CD4-positive, alpha-beta T cell (primary cell): ENCODE results near the gene SORL1. TPM values are rescaled to one million over a fixed set of nuclear protein-coding genes. Genes with fewer than 3 reads are reported as not detected.

Experiments used
- ATAC-seq: fragments of 200-7000 bp; cut with Tn5 transposase; one replicate; pipeline ENCODE4 v1.10.0; 2022; ENCODE audit warnings: mild to moderate bottlenecking; ENCODE audit not compliant: poor library complexity
- CTCF ChIA-PET: fragments of 350-600 bp; sonication (Branson Sonifier 250); formaldehyde crosslinking; loops from one replicate; lab custom pipeline; 2021; ENCODE audit warnings: antibody characterized with exemption, inconsistent platforms; lab: Charles Lee
- POLR2A ChIA-PET: fragments of 350-600 bp; sonication (Branson Sonifier 250); formaldehyde crosslinking; loops from one replicate; lab custom pipeline; 2021; ENCODE audit warnings: antibody characterized with exemption, inconsistent platforms; lab: Charles Lee
- DNase-seq, 14 experiments: peaks; one replicate each; pipeline ENCODE4 v3.0.0-alpha.2; 2013 to 2020; ENCODE audit warnings: mixed read lengths in 2 of 14
- H3K27ac ChIP-seq, 2 donors: one replicate each; pipeline versions ENCODE4 v1.5.1 to v1.7.0; 2013; ENCODE audit warnings: low read length in 2 of 2, low read depth in 1 of 2, mild to moderate bottlenecking in 1 of 2
- H3K27me3 ChIP-seq, 2 experiments: 1 replicate in 1 of 2; 2 replicates in 1 of 2; pipeline versions ENCODE4 v1.6.1 to v1.7.0; 2013; ENCODE audit warnings: low read length in 2 of 2, control low read depth in 1 of 2, mild to moderate bottlenecking in 1 of 2, moderate library complexity in 1 of 2; ENCODE audit not compliant: insufficient read depth in 2 of 2, control insufficient read depth in 1 of 2
- H3K36me3 ChIP-seq: one replicate; pipeline ENCODE4 v1.6.1; 2013; ENCODE audit warnings: low read length, control low read depth; ENCODE audit not compliant: insufficient read depth
- H3K4me1 ChIP-seq: one replicate; pipeline ENCODE4 v1.6.1; 2013; ENCODE audit warnings: low read length, control low read depth; ENCODE audit not compliant: insufficient read depth
- H3K4me3 ChIP-seq: one replicate; pipeline ENCODE4 v1.5.1; 2013; ENCODE audit warnings: mild to moderate bottlenecking, low read length, moderate library complexity
- H3K9me3 ChIP-seq, 2 experiments: 1 replicate in 1 of 2; 2 replicates in 1 of 2; pipeline versions ENCODE4 v1.6.1 to v1.7.0; 2013; ENCODE audit warnings: low read length in 2 of 2, mild to moderate bottlenecking in 2 of 2, control low read depth in 1 of 2, moderate library complexity in 1 of 2; ENCODE audit not compliant: control insufficient read depth in 1 of 2, insufficient read depth in 1 of 2
- H3K27ac Mint-ChIP-seq: one replicate; pipeline ENCODE4 v1.8.0; 2020; ENCODE audit warnings: mixed read lengths
- H3K27me3 Mint-ChIP-seq: one replicate; pipeline ENCODE4 v1.8.0; 2021; ENCODE audit warnings: mixed read lengths
- H3K36me3 Mint-ChIP-seq: one replicate; pipeline ENCODE4 v1.8.0; 2021; ENCODE audit warnings: low read depth, mixed read lengths
- H3K4me1 Mint-ChIP-seq: one replicate; pipeline ENCODE4 v1.8.0; 2021; ENCODE audit warnings: low read depth, mixed read lengths
- H3K4me3 Mint-ChIP-seq: one replicate; pipeline ENCODE4 v1.8.0; 2020; ENCODE audit warnings: mild to moderate bottlenecking, mixed read lengths
- H3K9me3 Mint-ChIP-seq: one replicate; pipeline ENCODE4 v1.8.0; 2020; ENCODE audit warnings: mixed read lengths
- intact Hi-C, 2 experiments: fragments of 100-400 bp; cut with DNase I in 1 of 2; cut with micrococcal nuclease in 1 of 2; formaldehyde crosslinking; loops; one replicate each; pipeline versions ENCODE4 v1.15.1 to v1.9.0; 2023 to 2025; cut with DNase I, micrococcal nuclease
- total RNA-seq, 174 experiments: library from RNA in 2 of 174; stranded (reverse) in 2 of 174; gene quantifications; one replicate each; pipeline ENCODE4 v1.2.3 and lab custom pipeline; 2021 to 2026
- TF ChIP-seq, protein P1 (sequence below): fragments of 200-600 bp; IDR thresholded peaks from one replicate; pipeline ENCODE4 v1.8.0; 2022; ENCODE audit warnings: antibody characterized with exemption, mild to moderate bottlenecking

The SORL1 gene
- total RNA-seq, 2 experiments from 2014 or later = 235 to 241 TPM

- Histone ChIP-seq H3K27ac (no peak overlapping the region), H3K27me3 (no peaks in the 10 kb centered on the region), H3K4me3 (no peak overlapping the region), H3K9me3 (no peaks in the 10 kb centered on the region), H3K36me3 (no peaks in the 10 kb centered on the region), H3K4me1 (no peaks in the 10 kb centered on the region)
- no peaks in the 10 kb centered on the region for H3K27me3 Mint-ChIP-seq
- H3K27ac Mint-ChIP-seq = no peak overlapping the region
- no peak for ATAC-seq
- ChIA-PET POLR2A (no interaction called here), CTCF (no interaction called here)
- H3K9me3 Mint-ChIP-seq = no peaks in the 10 kb centered on the region
- H3K4me1 Mint-ChIP-seq = no peaks in the 10 kb centered on the region
- H3K36me3 Mint-ChIP-seq = no peaks in the 10 kb centered on the region
- no peak overlapping the region for H3K4me3 Mint-ChIP-seq
- TF ChIP-seq, protein P1, sequence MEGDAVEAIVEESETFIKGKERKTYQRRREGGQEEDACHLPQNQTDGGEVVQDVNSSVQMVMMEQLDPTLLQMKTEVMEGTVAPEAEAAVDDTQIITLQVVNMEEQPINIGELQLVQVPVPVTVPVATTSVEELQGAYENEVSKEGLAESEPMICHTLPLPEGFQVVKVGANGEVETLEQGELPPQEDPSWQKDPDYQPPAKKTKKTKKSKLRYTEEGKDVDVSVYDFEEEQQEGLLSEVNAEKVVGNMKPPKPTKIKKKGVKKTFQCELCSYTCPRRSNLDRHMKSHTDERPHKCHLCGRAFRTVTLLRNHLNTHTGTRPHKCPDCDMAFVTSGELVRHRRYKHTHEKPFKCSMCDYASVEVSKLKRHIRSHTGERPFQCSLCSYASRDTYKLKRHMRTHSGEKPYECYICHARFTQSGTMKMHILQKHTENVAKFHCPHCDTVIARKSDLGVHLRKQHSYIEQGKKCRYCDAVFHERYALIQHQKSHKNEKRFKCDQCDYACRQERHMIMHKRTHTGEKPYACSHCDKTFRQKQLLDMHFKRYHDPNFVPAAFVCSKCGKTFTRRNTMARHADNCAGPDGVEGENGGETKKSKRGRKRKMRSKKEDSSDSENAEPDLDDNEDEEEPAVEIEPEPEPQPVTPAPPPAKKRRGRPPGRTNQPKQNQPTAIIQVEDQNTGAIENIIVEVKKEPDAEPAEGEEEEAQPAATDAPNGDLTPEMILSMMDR = no peak
- intact Hi-C loops = no loop called here
- no peak for DNase-seq
Observed at GRCh38 chr11:121670805-121671282, 218.7 kb downstream of the SORL1 start.

- ATAC-seq = no peak
- no peak overlapping the region for H3K27ac Mint-ChIP-seq
- Histone ChIP-seq H3K36me3 (no peaks in the 10 kb centered on the region), H3K4me1 (no peaks in the 10 kb centered on the region), H3K27ac (no peak overlapping the region), H3K4me3 (no peak overlapping the region), H3K27me3 (no peaks in the 10 kb centered on the region), H3K9me3 (no peaks in the 10 kb centered on the region)
- no peaks in the 10 kb centered on the region for H3K36me3 Mint-ChIP-seq
- no peak overlapping the region for H3K4me3 Mint-ChIP-seq
- DNase-seq = no peak
- no peaks in the 10 kb centered on the region for H3K4me1 Mint-ChIP-seq
- POLR2A ChIA-PET = no interaction called here
- intact Hi-C loops = no loop called here
- CTCF ChIA-PET = no interaction called here
- no peaks in the 10 kb centered on the region for H3K9me3 Mint-ChIP-seq
- TF ChIP-seq, protein P1 = no peak
- no peaks in the 10 kb centered on the region for H3K27me3 Mint-ChIP-seq
Observed at GRCh38 chr11:121671283-121672168, 219.4 kb downstream of the SORL1 start.

DNA sequence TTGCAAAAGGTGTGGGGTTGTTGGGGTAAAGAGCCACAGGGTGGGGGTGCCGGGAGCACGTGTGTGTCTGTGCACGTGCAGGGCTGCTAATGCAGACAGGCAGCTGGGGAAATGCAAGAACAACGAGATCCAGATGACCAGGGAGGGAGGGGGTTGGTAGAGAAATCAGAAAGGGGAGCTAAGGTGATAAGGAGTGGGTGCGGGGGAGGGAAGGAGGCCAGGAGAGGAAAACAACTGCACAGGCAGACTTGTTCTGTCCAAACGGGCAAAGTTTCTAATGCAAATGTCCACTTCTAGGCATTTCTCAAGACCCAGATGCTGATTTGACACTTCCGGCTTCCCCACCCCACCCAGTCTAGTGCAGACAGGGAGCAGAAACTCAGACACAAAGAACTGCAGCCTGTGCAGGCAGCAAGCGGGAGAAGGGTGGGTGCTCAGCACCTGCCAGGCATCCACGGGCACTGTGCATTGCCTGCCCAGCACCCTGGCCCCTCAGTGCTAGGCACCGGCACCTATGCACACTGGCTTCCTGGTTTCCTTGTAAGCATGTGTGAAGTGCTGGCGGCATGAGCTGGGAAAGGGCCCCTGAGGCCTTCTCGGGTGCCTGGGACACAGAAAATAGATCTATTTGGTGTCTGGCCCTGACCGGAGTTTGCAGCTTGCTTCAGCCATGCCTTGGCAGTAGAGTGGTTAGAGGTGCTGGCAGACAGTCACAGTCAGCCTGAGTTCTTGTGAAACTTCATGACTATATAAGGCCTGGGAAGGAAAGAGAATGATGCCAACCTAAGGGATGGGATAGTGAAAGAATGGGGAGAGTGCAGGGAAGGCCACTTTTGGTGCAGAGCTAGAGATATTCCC is 220.7 kb downstream of the SORL1 start:
- Mint-ChIP-seq H3K9me3 (no peaks in the 10 kb centered on the region), H3K27me3 (no peaks in the 10 kb centered on the region), H3K4me1 (no peaks in the 10 kb centered on the region), H3K27ac (no peak overlapping the region), H3K36me3 (no peaks in the 10 kb centered on the region), H3K4me3 (no peak overlapping the region)
- ATAC-seq = no peak
- Histone ChIP-seq H3K9me3 (no peaks in the 10 kb centered on the region), H3K27ac (no peak overlapping the region), H3K4me1 (no peaks in the 10 kb centered on the region), H3K4me3 (no peak overlapping the region), H3K27me3 (no peaks in the 10 kb centered on the region), H3K36me3 (no peaks in the 10 kb centered on the region)
- intact Hi-C loops = no loop called here
- ChIA-PET POLR2A (no interaction called here), CTCF (no interaction called here)
- DNase-seq = no peak
- TF ChIP-seq, protein P1 = no peak
